ENCODE measurements around the gene CPNE8.

The CPNE8 gene

GRCh38 chr12:38895446-38895845, 9.9 kb downstream of the CPNE8 start:
- no peaks in the 10 kb centered on the region for H3K27me3 ChIP-seq (ENCODE audit: control insufficient read depth in 2 of 2, insufficient read depth in 2 of 2, low read length in 2 of 2)
- no peak overlapping the region for H3K4me3 ChIP-seq (ENCODE audit: low read length in 2 of 2)
- no peak overlapping the region for H3K27ac ChIP-seq (ENCODE audit: low read depth in 2 of 2, low read length in 2 of 2)
- H3K36me3 ChIP-seq (ENCODE audit: control insufficient read depth in 2 of 2, insufficient read depth in 2 of 2, low read length in 2 of 2) = no peaks in the 10 kb centered on the region
- no peak overlapping the region for H3K9ac ChIP-seq (ENCODE audit: low read depth in 1 of 2, low read length in 2 of 2)
- peaks cover 0 to 20% of the 10 kb centered on the region in 2 donors for H3K4me1 ChIP-seq (ENCODE audit: control insufficient read depth in 2 of 2, insufficient read depth in 2 of 2, low read length in 2 of 2)
- no peaks in the 10 kb centered on the region for H3K9me3 ChIP-seq (ENCODE audit: control insufficient read depth in 2 of 2, low read length in 2 of 2)

- Histone ChIP-seq H3K9ac (ENCODE audit: low read depth in 1 of 2, low read length in 2 of 2) (no peak overlapping the region), H3K36me3 (ENCODE audit: control insufficient read depth in 2 of 2, insufficient read depth in 2 of 2, low read length in 2 of 2) (no peaks in the 10 kb centered on the region), H3K4me1 (ENCODE audit: control insufficient read depth in 2 of 2, insufficient read depth in 2 of 2, low read length in 2 of 2) (peaks cover 0 to 26% of the 10 kb centered on the region in 2 donors), H3K27me3 (ENCODE audit: control insufficient read depth in 2 of 2, insufficient read depth in 2 of 2, low read length in 2 of 2) (no peaks in the 10 kb centered on the region), H3K27ac (ENCODE audit: low read depth in 2 of 2, low read length in 2 of 2) (peak overlapping the region in 1 of 2 donors; percentile 58), H3K4me3 (ENCODE audit: low read length in 2 of 2) (no peak overlapping the region), H3K9me3 (ENCODE audit: control insufficient read depth in 2 of 2, low read length in 2 of 2) (no peaks in the 10 kb centered on the region)
Measured at GRCh38 chr12:38892976-38893375, 12.4 kb downstream of the CPNE8 start.

GRCh38 chr12:38892087-38892786, 13.2 kb downstream of the CPNE8 start:
- H3K9me3 ChIP-seq (ENCODE audit: control insufficient read depth in 2 of 2, low read length in 2 of 2) = no peaks in the 10 kb centered on the region
- H3K9ac ChIP-seq (ENCODE audit: low read depth in 1 of 2, low read length in 2 of 2) = no peak overlapping the region
- no peaks in the 10 kb centered on the region for H3K27me3 ChIP-seq (ENCODE audit: control insufficient read depth in 2 of 2, insufficient read depth in 2 of 2, low read length in 2 of 2)
- H3K4me1 ChIP-seq (ENCODE audit: control insufficient read depth in 2 of 2, insufficient read depth in 2 of 2, low read length in 2 of 2) = peaks cover 0 to 26% of the 10 kb centered on the region in 2 donors
- H3K36me3 ChIP-seq (ENCODE audit: control insufficient read depth in 2 of 2, insufficient read depth in 2 of 2, low read length in 2 of 2) = no peaks in the 10 kb centered on the region
- peak overlapping the region; percentile 1 to 20 for H3K4me3 ChIP-seq (ENCODE audit: low read length in 2 of 2)
- H3K27ac ChIP-seq (ENCODE audit: low read depth in 2 of 2, low read length in 2 of 2) = peak overlapping the region in 1 of 2 donors; percentile 58

GRCh38 chr12:38890102-38890855, 15.1 kb downstream of the CPNE8 start:
- Histone ChIP-seq H3K9me3 (ENCODE audit: control insufficient read depth in 2 of 2, low read length in 2 of 2) (no peaks in the 10 kb centered on the region), H3K27ac (ENCODE audit: low read depth in 2 of 2, low read length in 2 of 2) (peak overlapping the region in 1 of 2 donors; percentile 12), H3K4me1 (ENCODE audit: control insufficient read depth in 2 of 2, insufficient read depth in 2 of 2, low read length in 2 of 2) (peaks cover 0 to 43% of the 10 kb centered on the region in 2 donors), H3K9ac (ENCODE audit: low read depth in 1 of 2, low read length in 2 of 2) (no peak overlapping the region), H3K36me3 (ENCODE audit: control insufficient read depth in 2 of 2, insufficient read depth in 2 of 2, low read length in 2 of 2) (no peaks in the 10 kb centered on the region), H3K27me3 (ENCODE audit: control insufficient read depth in 2 of 2, insufficient read depth in 2 of 2, low read length in 2 of 2) (no peaks in the 10 kb centered on the region), H3K4me3 (ENCODE audit: low read length in 2 of 2) (no peak overlapping the region)

- peaks cover 0 to 43% of the 10 kb centered on the region in 2 donors for H3K4me1 ChIP-seq (ENCODE audit: control insufficient read depth in 2 of 2, insufficient read depth in 2 of 2, low read length in 2 of 2)
- H3K36me3 ChIP-seq (ENCODE audit: control insufficient read depth in 2 of 2, insufficient read depth in 2 of 2, low read length in 2 of 2) = no peaks in the 10 kb centered on the region
- peak overlapping the region in 1 of 2 donors; percentile 12 for H3K27ac ChIP-seq (ENCODE audit: low read depth in 2 of 2, low read length in 2 of 2)
- H3K4me3 ChIP-seq (ENCODE audit: low read length in 2 of 2) = no peak overlapping the region
- no peaks in the 10 kb centered on the region for H3K9me3 ChIP-seq (ENCODE audit: control insufficient read depth in 2 of 2, low read length in 2 of 2)
- H3K9ac ChIP-seq (ENCODE audit: low read depth in 1 of 2, low read length in 2 of 2) = no peak overlapping the region
- no peaks in the 10 kb centered on the region for H3K27me3 ChIP-seq (ENCODE audit: control insufficient read depth in 2 of 2, insufficient read depth in 2 of 2, low read length in 2 of 2)
Measured at GRCh38 chr12:38889297-38889815, 16.0 kb downstream of the CPNE8 start.

GRCh38 chr12:38887770-38888169, 17.6 kb downstream of the CPNE8 start:
- H3K9me3 ChIP-seq (ENCODE audit: control insufficient read depth in 2 of 2, low read length in 2 of 2) = no peaks in the 10 kb centered on the region
- no peak overlapping the region for H3K9ac ChIP-seq (ENCODE audit: low read depth in 1 of 2, low read length in 2 of 2)
- H3K4me1 ChIP-seq (ENCODE audit: control insufficient read depth in 2 of 2, insufficient read depth in 2 of 2, low read length in 2 of 2) = peaks cover 0 to 42% of the 10 kb centered on the region in 2 donors
- no peak overlapping the region for H3K27ac ChIP-seq (ENCODE audit: low read depth in 2 of 2, low read length in 2 of 2)
- H3K36me3 ChIP-seq (ENCODE audit: control insufficient read depth in 2 of 2, insufficient read depth in 2 of 2, low read length in 2 of 2) = no peaks in the 10 kb centered on the region
- no peaks in the 10 kb centered on the region for H3K27me3 ChIP-seq (ENCODE audit: control insufficient read depth in 2 of 2, insufficient read depth in 2 of 2, low read length in 2 of 2)
- H3K4me3 ChIP-seq (ENCODE audit: low read length in 2 of 2) = no peak overlapping the region

- Histone ChIP-seq H3K9ac (ENCODE audit: low read depth in 1 of 2, low read length in 2 of 2) (no peak overlapping the region), H3K27ac (ENCODE audit: low read depth in 2 of 2, low read length in 2 of 2) (no peak overlapping the region), H3K27me3 (ENCODE audit: control insufficient read depth in 2 of 2, insufficient read depth in 2 of 2, low read length in 2 of 2) (no peaks in the 10 kb centered on the region), H3K36me3 (ENCODE audit: control insufficient read depth in 2 of 2, insufficient read depth in 2 of 2, low read length in 2 of 2) (no peaks in the 10 kb centered on the region), H3K9me3 (ENCODE audit: control insufficient read depth in 2 of 2, low read length in 2 of 2) (no peaks in the 10 kb centered on the region), H3K4me1 (ENCODE audit: control insufficient read depth in 2 of 2, insufficient read depth in 2 of 2, low read length in 2 of 2) (peaks cover 0 to 34% of the 10 kb centered on the region in 2 donors), H3K4me3 (ENCODE audit: low read length in 2 of 2) (no peak overlapping the region)
Measured at GRCh38 chr12:38886931-38887330, 18.5 kb downstream of the CPNE8 start.

- Histone ChIP-seq H3K27me3 (ENCODE audit: control insufficient read depth in 2 of 2, insufficient read depth in 2 of 2, low read length in 2 of 2) (no peaks in the 10 kb centered on the region), H3K9ac (ENCODE audit: low read depth in 1 of 2, low read length in 2 of 2) (no peak overlapping the region), H3K27ac (ENCODE audit: low read depth in 2 of 2, low read length in 2 of 2) (peak overlapping the region in 1 of 2 donors; percentile 32), H3K36me3 (ENCODE audit: control insufficient read depth in 2 of 2, insufficient read depth in 2 of 2, low read length in 2 of 2) (no peaks in the 10 kb centered on the region), H3K4me3 (ENCODE audit: low read length in 2 of 2) (no peak overlapping the region), H3K9me3 (ENCODE audit: control insufficient read depth in 2 of 2, low read length in 2 of 2) (no peaks in the 10 kb centered on the region), H3K4me1 (ENCODE audit: control insufficient read depth in 2 of 2, insufficient read depth in 2 of 2, low read length in 2 of 2) (peaks cover 0 to 32% of the 10 kb centered on the region in 2 donors)
Measured at GRCh38 chr12:38886064-38886463, 19.3 kb downstream of the CPNE8 start.

- no peaks in the 10 kb centered on the region for H3K27me3 ChIP-seq (ENCODE audit: control insufficient read depth in 2 of 2, insufficient read depth in 2 of 2, low read length in 2 of 2)
- H3K9ac ChIP-seq (ENCODE audit: low read depth in 1 of 2, low read length in 2 of 2) = no peak overlapping the region
- no peak overlapping the region for H3K4me3 ChIP-seq (ENCODE audit: low read length in 2 of 2)
- H3K4me1 ChIP-seq (ENCODE audit: control insufficient read depth in 2 of 2, insufficient read depth in 2 of 2, low read length in 2 of 2) = peaks cover 0 to 27% of the 10 kb centered on the region in 2 donors
- H3K27ac ChIP-seq (ENCODE audit: low read depth in 2 of 2, low read length in 2 of 2) = no peak overlapping the region
- no peaks in the 10 kb centered on the region for H3K36me3 ChIP-seq (ENCODE audit: control insufficient read depth in 2 of 2, insufficient read depth in 2 of 2, low read length in 2 of 2)
- H3K9me3 ChIP-seq (ENCODE audit: control insufficient read depth in 2 of 2, low read length in 2 of 2) = no peaks in the 10 kb centered on the region
Measured at GRCh38 chr12:38884666-38885065, 20.7 kb downstream of the CPNE8 start.

- no peak overlapping the region for H3K4me3 ChIP-seq (ENCODE audit: low read length in 2 of 2)
- no peaks in the 10 kb centered on the region for H3K27me3 ChIP-seq (ENCODE audit: control insufficient read depth in 2 of 2, insufficient read depth in 2 of 2, low read length in 2 of 2)
- no peaks in the 10 kb centered on the region for H3K36me3 ChIP-seq (ENCODE audit: control insufficient read depth in 2 of 2, insufficient read depth in 2 of 2, low read length in 2 of 2)
- H3K9ac ChIP-seq (ENCODE audit: low read depth in 1 of 2, low read length in 2 of 2) = no peak overlapping the region
- H3K4me1 ChIP-seq (ENCODE audit: control insufficient read depth in 2 of 2, insufficient read depth in 2 of 2, low read length in 2 of 2) = peaks cover 0 to 21% of the 10 kb centered on the region in 2 donors
- H3K27ac ChIP-seq (ENCODE audit: low read depth in 2 of 2, low read length in 2 of 2) = no peak overlapping the region
- H3K9me3 ChIP-seq (ENCODE audit: control insufficient read depth in 2 of 2, low read length in 2 of 2) = no peaks in the 10 kb centered on the region
Measured at GRCh38 chr12:38883629-38884134, 21.7 kb downstream of the CPNE8 start.

Data from mucosa of rectum (tissue), 2 donors.